GM18499 (cell line): ENCODE results near the gene MAP4K2.

Source experiments
- ATAC-seq: cut with Tn5 transposase; IDR thresholded peaks from one replicate; pipeline ENCODE4 v1.9.1; 2021; ENCODE audit warnings: moderate number of reproducible peaks; ENCODE audit not compliant: insufficient read depth, unreplicated experiment

MAP4K2 gene

GRCh38 chr11:64743591-64744543 is 59.1 kb downstream of the MAP4K2 start, which contains the start of gene RASGRP2:
RASGRP2 (minus strand) TSS chr11:64744142; CDS start chr11:64742866, 1,276 bp downstream.
- ATAC-seq: no peak

DNA sequence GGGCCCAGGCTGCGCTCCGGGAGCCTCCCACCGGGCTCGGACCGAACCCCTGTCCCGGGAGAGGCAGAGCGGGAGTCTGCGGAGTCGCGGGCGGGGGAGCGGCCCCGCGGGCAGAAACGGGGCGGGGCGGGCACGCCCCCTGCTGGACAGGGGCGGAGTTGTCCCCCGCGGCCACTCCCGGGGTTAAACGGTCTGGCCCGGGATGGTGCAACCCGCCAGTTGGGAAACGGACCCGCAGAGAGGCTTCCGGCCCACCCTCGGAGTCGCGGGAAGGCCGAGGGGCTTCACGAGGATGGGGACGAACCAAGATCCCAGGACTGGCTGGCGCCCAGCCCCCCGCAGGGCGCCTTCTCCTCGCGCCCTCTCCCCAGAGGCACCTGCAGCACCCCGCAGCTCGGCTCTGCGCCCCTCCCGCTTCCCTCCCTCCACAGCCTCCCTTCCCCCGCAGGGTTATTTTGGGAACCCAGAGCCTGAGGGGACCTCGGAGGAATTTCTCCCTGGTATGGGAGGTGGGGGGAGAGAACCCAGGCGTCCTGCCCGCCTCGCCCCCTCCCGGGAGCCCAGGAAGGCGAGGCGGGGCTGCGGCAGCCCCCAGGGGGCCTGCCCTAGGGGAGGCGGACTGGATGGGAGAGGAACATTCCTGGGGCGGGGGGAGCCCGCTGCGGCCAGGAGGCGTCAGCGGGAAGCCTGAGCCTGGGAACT is 60.0 kb downstream of the MAP4K2 start:
- ATAC-seq: no peak

DNA sequence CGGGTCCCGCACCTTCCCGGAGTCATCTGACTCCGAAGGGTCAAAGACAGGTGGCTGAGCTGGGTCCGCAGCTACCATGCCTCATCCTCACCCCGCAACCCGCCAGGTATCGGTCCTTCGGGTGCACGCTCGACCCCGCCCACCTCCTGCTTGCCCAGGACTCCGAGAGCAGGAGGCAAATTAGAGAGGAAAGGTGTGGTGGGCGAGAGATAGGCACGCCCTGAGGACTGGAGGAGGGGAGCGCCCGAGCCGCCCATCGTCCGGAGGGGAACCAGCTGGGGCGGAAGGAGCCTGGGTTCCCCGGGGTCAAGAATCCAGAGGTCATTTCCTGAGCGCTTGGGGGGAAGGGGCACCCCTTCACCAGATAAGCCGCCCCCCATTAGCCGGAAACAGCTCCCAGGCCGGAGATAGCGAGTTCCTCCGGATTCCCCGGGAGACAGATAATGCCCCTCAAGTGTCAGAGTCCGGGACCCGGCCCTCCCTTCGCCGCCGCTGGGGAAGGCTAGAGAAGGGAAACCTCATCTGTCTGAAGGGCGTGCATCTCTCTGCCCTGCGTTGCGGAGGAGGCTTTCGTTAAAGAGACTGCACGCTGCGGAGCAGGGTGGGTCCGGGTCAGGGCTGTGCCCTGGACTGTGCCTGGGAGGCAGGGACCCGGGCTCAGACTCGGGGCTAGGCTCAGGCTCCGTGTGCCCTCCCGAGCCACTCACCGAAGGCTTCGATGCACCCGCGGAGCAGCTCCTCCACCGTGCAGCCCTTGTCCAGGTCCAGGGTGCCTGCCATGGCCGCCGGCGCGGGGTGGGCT is 60.7 kb downstream of the MAP4K2 start:
- no peak for ATAC-seq

DNA sequence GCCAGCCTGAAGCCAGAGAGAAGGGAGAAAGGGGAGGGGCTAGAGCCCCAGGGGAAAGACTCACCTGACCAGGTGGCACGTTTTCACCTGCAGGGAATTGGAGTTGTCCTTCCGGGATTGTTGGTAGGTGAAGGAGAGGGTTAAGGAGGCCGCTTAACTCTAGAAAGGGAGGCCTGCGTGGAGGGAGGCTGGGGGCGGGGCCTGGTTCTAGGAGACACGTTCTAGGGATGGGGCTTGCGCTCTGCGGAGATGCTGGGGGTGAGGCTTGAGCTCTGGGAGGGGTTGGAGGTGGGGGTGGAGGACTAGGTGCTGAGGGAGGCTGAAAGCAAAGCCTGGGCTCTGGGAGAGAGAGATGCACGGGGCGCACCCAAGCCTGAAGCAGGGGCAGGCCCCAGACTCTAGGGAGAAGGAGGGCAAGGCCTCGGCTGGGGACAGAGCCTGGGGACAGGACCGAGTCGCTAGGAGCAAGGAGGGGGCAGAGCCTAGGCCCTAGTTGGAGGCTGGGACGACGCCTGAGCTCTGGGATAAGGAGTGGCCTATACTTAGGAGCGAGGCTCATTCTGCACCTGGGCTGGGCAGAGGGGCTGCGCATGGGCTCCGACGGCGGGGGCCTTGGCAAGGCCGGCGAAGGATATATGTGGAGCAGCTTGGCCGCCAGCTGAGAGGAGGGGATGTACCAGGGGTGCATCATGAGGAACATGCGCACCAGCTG is 61.5 kb downstream of the MAP4K2 start:
- ATAC-seq: no peak

DNA sequence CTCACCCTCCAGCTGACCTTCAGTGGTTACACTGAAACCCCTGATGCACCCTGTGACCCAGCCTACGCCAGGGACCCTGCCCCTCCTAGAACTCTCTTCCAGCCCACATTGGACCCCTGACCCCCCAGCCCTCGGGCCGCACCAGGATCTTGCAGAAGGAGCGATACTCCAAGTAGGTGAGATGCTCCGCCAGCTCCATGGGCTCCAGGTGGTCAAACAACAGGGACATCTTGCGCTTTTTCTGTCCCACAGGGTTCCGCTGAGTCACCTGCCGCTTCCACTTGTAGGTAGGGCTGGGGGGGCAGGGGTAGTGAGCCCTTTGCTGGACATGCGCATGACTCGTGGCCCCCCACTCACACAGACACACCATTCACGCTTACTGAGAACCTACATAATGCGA is 63.1 kb downstream of the MAP4K2 start:
- ATAC-seq: no peak

- no peak for ATAC-seq
These were observed 66.4 kb downstream of the MAP4K2 start for GRCh38 chr11:64736654-64737053.

- ATAC-seq: no peak
These were observed 67.2 kb downstream of the MAP4K2 start for GRCh38 chr11:64735725-64736259.
